Measurements from ENCODE around the gene DMTF1. TPM values are rescaled to one million over a fixed set of nuclear protein-coding genes. Genes with fewer than 3 reads are reported as not detected.

The DMTF1 gene
- total RNA-seq, 1 experiment from 2014 or later, result 25.4 TPM

DNA sequence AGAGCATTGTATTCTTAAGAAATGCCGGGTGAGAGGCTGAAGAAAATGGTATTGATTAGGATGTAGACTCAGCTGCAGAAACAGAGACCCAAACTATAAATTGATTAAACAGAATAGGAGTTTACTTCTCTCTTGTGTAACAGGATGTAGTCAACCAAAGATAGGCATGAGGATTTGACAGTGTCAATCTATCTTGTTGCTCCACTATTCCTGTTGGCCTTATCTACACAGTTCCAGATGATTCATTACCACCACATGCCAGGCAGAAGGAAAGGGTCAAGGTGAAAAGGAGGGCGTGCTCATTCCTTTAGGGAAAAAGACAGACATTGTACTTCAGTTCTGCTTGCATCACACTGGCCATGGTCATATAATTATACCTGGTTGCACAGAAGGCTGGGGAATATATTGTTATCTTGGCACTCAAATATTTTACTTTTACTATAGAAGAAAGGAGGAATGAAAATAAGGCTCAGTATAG, 11.9 kb upstream of the DMTF1 start:
- in situ Hi-C loops (cut with HindIII; ENCODE audit: low pct_unique_long_range_greater_than_20kb, low sequenced_read_pairs), result no loop called here
- DNase-seq (ENCODE audit: low read depth), result no peak

DNA sequence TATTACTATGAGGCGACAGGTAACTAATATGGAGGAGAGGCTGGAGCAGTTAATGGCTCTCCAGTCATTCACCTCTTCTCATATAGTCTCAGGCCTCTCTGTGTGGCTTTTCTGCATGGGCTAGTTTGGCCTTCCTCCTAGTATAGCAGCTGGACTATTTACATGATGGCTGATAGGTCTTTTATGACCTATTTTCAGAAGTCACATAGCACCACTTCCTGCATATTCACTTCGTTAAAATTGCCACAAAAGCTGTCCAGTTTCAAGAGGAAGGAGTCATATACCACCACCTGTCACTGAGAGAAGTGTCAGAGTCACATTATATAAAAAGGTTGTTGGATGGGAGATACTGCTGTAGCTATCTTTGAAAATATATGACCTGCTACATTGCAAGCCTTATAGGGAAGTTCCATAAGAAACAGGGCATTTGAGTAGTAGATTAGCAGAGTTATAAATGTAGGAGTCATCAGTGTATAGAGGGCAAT, 8.0 kb upstream of the DMTF1 start:
- no peak for DNase-seq (ENCODE audit: low read depth)
- in situ Hi-C loops (cut with HindIII; ENCODE audit: low pct_unique_long_range_greater_than_20kb, low sequenced_read_pairs), result no loop called here

DNA sequence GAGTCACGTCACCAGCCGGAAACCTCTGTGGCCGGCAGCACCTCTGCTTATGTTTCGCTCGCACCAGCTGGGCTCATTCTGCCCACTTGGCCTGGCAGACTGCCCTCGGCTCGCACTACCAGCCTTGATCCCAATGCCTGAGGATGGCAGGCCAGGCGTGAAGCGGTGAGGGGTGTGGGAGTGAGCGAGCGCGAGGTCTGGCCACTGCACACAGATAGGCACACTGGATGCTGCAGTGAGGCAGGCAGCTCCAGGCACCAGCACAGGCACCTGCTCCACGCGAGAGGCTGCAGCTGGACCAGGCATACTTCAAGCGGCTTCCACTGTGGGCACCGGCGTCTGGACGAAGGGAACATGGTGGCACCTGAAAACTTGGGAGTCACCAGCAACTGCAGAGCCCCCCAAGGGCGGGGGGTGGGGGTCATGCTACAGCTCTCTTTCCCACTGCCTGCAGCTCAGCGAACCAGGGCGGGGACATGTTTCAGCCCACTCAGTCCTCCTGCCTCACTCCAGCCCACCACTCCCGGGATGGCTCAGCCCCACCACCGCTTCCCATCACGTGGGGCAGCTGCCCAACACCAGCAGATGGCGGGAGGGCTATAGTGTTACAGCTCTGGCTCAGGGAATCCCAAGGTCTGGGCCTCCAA, 5.4 kb upstream of the DMTF1 start:
- in situ Hi-C loops (cut with HindIII; ENCODE audit: low pct_unique_long_range_greater_than_20kb, low sequenced_read_pairs), result no loop called here
- DNase-seq (ENCODE audit: low read depth), result no peak

DNA sequence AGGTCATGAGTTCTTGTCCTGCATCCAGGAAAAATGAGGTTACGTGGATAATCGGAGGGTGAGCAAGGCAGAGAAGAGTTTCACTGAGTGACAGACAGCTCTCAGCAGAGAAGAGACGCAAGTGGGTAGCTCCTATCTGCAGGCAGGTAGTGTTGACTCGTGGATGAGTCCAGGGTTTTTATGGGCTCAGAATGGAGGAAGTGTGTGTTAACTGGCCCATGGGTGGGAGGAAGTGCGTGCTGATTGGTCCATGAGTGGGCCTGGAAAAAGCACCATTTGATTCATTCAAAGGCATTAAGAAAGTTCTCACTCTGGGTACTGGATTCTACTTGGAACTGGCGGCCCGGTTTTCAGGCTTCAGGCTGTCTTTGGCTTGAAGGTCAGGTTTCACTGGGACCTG, 4.8 kb upstream of the DMTF1 start:
- in situ Hi-C loops (cut with HindIII; ENCODE audit: low pct_unique_long_range_greater_than_20kb, low sequenced_read_pairs), result no loop called here
- no peak for DNase-seq (ENCODE audit: low read depth)

DNA sequence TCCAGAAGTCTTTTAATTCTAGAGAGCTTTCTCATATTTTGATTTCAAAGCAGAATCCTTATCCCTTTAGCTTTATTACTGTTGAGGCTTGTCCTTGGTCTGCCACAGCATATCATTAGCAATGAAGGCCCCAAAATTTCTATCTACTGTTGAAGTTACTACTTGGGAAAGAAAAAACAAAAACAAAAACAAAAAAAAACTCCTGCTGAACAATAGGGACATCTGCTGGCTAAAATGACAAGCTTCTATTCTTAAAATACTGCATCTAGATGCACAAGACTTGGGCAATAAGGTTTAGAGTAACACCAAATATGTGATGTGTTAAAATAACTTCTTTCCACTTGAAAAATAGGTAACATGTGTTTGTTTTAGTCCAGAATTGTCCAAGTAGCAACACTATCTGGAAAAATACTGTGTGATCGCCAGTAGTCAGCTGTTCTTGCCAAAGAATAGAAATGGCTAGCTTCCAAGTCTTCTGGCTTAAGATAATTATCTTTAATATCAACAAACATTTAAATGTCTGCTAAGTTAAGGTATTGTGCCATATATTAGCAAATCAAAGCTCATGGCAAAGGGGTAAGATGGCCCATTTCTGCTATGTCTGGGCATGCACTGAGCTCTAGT, 3.8 kb upstream of the DMTF1 start:
- in situ Hi-C loops (cut with HindIII; ENCODE audit: low pct_unique_long_range_greater_than_20kb, low sequenced_read_pairs), result no loop called here
- peak; percentile 35 for DNase-seq (ENCODE audit: low read depth)

DNA sequence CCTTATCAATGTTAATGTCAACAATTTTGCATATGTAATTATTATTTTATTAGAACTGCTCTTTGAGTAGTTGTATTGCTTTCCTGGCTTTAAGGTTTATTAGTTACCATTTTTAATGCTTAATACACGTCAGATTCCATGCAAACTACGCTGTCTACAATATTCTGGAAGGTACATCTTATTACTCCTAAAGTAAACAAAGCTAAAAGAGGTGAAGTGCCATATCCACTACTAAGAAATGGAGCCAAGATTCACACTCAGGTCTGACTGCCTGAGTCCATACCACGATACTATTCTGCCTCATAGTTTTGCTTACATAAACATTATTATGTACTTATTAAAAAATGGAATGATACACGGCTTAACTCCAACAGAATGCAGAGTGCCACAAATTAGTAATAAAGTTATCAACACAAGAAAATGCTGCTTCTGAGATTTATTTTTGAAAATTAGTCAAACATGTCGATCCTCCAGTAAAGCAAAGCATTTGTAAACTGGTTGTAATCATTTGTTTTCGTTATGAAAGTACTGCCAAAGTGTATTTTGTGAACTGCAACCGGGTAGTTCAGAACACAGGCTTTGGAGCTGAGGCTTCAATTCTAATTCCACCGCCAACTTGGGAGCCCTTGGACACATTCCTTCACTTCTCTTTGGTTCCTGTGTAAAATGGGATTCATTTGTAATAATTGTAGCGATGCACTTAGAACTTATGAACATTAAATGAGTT, 1.1 kb upstream of the DMTF1 start:
- no peak for DNase-seq (ENCODE audit: low read depth)

DNA sequence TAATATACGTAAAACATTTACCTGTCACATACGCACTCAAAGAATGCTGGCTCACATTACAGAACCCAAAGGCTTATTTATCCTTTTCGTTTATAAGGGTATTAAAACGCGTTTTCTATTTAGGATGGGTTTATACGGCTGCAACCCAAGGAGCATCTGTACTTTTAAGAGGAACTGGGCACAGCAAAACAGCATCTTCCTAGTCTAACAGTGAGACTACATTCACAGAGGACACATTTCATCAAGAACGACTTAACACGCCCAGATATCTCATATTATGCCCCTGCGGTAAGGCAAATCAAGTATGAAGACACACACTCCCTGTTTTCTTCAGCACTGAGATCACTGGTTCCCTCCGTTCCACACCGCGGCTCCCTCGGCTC, 533 bp upstream of the DMTF1 start:
- in situ Hi-C loops (cut with HindIII; ENCODE audit: low pct_unique_long_range_greater_than_20kb, low sequenced_read_pairs), result no loop called here
- no peak for DNase-seq (ENCODE audit: low read depth)

More for the DNA sequence above, 1.1 kb upstream of the DMTF1 start:
- in situ Hi-C loops (cut with HindIII; ENCODE audit: low pct_unique_long_range_greater_than_20kb, low sequenced_read_pairs), result no loop called here

DNA sequence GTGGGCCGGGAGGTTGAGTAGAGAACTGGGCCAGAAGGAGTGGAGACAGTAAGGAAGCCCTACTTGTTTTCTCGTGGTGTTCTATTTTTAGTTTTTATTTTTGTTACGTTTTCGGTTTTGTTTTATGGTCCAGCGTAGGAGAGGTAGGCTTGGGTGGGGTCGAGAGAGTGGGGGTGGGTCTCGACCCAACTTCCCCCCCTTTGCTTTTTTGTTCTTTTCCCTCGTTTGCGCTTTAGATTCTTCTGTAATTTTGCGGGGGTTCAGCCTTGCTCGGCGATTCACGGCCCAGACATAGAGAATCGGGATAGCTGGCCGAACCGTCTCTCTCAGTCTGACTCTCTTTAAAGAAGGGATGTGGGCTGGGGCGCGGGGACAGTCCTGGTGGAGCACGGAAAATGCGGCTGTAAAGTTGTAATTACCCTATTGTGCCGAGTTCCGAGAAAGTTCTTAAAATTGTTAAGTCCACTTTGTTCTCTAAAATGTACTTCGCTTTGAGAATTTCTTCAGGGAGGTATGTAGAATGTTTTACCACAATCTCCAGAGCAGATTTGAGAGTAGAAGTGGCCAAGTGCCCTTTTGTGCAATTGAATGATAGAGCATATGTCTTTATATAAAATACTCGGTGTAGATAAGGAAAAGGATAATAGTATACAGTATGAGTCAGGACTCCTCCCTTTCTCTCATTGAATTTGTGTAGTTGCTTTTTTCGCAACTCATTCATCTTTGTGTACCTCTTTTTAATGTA, 816 bp downstream of the DMTF1 start:
- in situ Hi-C loops (cut with HindIII; ENCODE audit: low pct_unique_long_range_greater_than_20kb, low sequenced_read_pairs), result no loop called here
- peak; percentile 33 for DNase-seq (ENCODE audit: low read depth)

DNA sequence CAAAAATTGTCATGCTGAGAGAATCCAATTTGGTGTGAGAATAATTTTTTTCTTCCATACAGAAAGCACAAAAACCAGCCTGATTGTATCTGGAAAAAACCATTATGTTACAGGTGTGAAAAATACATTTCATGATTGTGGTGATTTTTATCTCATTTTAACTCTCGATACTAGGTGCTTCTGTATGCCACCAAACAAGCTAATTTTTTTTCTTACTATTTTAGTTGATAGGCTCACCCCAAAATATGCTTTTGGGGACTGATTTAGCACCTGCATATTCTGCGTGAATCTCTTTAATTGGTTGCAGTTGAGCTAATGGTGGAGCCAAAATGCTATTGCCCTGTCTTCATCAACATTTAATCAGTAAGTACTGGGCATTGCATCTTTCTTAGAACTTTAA, 1.9 kb downstream of the DMTF1 start:
- no peak for DNase-seq (ENCODE audit: low read depth)
- in situ Hi-C loops (cut with HindIII; ENCODE audit: low pct_unique_long_range_greater_than_20kb, low sequenced_read_pairs), result no loop called here

DNA sequence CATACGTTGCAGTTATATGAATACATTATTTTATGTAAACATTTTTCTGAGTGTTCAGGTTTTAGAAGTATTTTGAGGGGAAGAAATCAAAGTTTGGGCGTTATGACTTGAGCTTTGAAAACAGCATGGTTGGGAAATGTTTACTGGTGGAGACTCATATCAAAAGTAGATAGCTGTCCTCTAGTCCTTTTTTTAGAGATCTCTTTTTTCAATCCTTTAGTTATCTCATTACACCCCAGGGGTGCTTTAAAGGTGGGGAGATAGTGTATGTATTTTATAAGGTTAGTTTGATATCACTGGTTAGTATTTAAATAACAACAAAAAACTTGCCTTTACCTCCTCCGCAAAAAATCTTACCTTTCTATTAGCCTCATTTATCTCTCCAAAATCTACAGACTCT, 2.3 kb downstream of the DMTF1 start:
- in situ Hi-C loops (cut with HindIII; ENCODE audit: low pct_unique_long_range_greater_than_20kb, low sequenced_read_pairs), result no loop called here
- DNase-seq (ENCODE audit: low read depth), result no peak

DNA sequence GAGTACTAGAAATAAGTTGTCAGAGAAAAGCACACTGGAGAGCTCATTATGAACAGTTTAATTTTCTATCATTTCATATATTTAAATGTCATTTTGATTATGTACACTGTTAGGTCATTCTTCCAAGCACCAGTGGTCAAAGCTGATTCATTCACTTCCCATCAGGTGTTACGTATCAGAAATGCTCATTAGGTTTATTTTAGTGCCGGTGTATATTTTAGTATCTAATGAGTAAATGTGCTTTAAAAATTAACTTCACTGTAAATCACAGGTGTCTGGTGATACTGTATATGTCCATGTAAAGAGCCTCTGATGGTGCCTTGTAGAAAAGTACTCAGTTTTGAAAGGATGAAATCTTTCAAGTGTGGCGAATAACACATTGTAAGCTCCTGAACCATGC, 3.5 kb downstream of the DMTF1 start:
- peak; percentile 25 for DNase-seq (ENCODE audit: low read depth)
- in situ Hi-C loops (cut with HindIII; ENCODE audit: low pct_unique_long_range_greater_than_20kb, low sequenced_read_pairs), result no loop called here

DNA sequence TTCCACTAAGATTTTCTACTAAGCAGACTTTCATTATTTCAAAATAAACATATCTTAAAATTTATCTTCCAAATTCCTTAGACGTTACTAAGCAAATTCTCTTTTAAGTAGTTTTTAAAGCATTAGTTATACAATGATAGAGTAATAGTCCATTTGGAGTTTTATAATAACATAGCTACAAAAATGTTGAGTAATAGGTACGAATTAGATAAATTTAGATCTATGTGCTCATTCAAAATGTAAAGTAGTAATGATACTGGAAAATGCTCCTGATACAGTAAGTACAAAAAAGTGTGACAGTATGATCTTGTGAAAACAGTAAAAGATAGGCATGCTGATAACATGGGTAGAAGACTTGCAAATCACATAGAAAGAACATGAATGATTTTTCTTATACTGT, 4.5 kb downstream of the DMTF1 start:
- no peak for DNase-seq (ENCODE audit: low read depth)
- in situ Hi-C loops (cut with HindIII; ENCODE audit: low pct_unique_long_range_greater_than_20kb, low sequenced_read_pairs), result no loop called here

DNA sequence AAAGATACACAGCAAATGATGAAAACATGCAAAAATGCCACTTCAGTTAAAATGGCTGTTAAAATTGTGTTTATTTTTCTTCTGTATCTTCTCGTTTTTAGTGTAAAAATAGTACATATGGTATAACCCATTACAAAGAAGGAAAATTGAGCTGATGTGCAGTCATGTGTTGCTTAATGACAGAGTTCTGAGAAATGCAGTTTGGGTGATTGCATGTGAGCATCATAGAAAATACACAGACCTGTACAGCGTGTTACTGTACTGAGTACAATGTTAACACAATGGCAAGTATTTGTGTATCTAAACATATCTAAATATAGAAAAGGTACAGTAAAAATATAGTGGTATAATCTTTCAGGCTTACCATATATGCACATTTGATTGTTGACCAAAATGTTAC, 7.3 kb downstream of the DMTF1 start:
- no peak for DNase-seq (ENCODE audit: low read depth)
- in situ Hi-C loops (cut with HindIII; ENCODE audit: low pct_unique_long_range_greater_than_20kb, low sequenced_read_pairs), result no loop called here

DNA sequence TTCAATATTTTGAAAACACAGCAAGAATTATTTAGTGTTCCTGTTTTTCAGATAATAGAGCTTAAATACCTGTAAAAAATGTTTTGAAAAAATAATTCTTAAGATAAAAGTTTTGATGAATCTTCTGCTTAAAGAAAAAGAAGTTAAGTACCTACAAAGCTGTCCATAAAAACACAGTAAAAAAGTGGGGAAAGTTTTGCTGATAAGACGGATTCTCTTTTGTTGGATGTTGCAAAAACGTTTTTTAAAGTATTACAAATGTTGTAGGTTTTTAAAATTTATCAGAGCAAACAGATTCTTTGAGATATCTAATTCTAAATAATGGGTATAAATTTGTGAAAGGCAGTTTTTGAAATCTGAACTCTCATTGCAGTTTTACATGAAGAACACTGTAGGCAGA, 12.2 kb downstream of the DMTF1 start:
- in situ Hi-C loops (cut with HindIII; ENCODE audit: low pct_unique_long_range_greater_than_20kb, low sequenced_read_pairs), result no loop called here
- no peak for DNase-seq (ENCODE audit: low read depth)

DNA sequence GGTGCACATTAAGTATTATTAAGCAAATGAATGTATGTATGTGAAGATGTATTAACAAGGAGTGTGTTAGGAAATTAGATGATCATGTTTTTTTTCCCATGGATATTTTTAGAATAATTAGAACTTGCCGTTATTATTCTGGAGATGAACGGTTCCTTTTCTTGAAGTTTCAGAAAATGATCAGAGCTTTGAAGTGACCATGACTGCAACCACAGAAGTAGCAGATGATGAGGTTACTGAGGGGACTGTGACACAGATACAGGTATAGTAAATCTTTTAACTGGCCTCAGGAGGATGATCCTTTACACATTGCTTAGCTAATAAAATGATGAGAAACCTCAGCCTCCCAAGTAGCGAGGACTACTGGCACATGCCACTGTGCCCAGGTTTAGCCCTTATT, 18.6 kb downstream of the DMTF1 start:
- in situ Hi-C loops (cut with HindIII; ENCODE audit: low pct_unique_long_range_greater_than_20kb, low sequenced_read_pairs), result no loop called here
- DNase-seq (ENCODE audit: low read depth), result no peak

DNA sequence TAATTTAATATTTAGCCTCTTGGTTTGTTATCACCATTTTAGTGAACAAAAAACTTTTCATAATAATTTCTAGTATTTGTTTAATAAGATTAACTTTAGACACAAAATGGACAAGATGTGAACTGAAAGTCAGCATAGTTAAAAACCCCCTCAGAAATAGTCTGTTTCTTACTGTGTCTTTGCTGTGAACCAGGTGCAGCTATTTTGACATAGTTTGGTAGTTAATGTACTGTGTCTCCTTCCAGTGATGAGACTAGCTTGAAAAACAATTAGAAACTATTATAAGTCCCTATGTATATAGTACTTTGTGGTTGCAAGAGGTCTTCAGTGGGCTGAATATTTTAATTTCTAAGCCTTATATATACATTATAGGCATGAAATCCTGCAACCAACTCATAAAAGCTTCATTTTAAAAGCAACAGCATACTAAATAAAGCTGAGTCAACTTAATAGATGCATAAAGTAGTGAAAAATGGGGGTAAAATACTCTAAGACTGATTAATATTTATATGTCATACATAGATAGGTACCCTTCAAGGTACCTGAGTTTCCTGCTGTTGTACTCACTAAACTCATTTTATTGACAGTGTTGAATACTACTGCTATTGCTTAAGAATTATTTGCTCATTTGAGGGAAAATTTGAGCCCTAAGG, 19.2 kb downstream of the DMTF1 start:
- DNase-seq (ENCODE audit: low read depth), result no peak
- in situ Hi-C loops (cut with HindIII; ENCODE audit: low pct_unique_long_range_greater_than_20kb, low sequenced_read_pairs), result no loop called here

DNA sequence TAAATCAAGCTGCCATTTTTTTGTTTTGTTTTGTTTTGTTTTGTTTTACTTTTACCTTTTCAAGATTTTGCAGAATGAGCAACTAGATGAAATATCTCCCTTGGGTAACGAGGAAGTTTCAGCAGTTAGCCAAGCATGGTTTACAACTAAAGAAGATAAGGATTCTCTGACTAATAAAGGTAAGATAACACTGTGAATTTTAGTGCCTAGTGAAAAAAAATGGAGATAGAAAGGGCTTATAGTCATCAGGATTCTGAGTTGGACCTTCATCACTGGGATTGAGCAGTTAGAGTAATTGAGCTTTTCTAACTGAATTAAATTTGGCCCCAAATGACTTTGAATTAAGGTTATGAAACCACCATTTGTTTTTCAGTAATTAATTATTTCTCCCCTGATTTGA, 21.2 kb downstream of the DMTF1 start:
- in situ Hi-C loops (cut with HindIII; ENCODE audit: low pct_unique_long_range_greater_than_20kb, low sequenced_read_pairs), result no loop called here
- no peak for DNase-seq (ENCODE audit: low read depth)

DNA sequence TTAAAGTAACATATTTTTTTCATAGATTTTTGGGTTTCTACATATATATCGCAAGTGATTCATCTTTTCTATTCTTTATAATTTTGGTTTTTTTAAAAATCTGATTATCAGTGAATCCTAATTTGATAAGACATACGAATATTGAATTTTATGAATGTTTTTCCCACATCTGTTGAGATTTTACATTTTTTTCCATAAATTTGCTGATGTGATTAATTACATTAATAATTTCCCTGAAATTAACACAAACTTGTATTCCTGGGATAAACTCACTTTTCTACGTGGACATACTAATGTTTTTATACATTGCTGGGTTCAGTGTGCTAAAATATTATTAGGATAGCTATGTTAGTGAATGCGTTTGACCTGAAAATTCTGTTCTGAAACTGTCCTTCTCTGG, 26.1 kb downstream of the DMTF1 start:
- no peak for DNase-seq (ENCODE audit: low read depth)
- in situ Hi-C loops (cut with HindIII; ENCODE audit: low pct_unique_long_range_greater_than_20kb, low sequenced_read_pairs), result no loop called here
